ENCODE data around the gene SLC25A41.
"Not testable (repeated sequence)": the region's sequence is repeated elsewhere in the genome, so short reads cannot be mapped to it uniquely, and the experiment has no call there.

Gene SLC25A41

GRCh38 chr19:6442087-6442688 lies 8.6 kb upstream of the SLC25A41 start:
- no peaks in the 10 kb centered on the region for H3K9me3 ChIP-seq (ENCODE audit: control insufficient read depth, insufficient read depth, low read length)
- no peaks in the 10 kb centered on the region for H3K4me1 ChIP-seq (ENCODE audit: control insufficient read depth, insufficient read depth, low read length)
- H3K9ac ChIP-seq (ENCODE audit: low read depth, low read length) = no peak overlapping the region
- H3K27me3 ChIP-seq (ENCODE audit: control insufficient read depth, insufficient read depth, low read length) = no peaks in the 10 kb centered on the region
- H3K4me3 ChIP-seq (ENCODE audit: low read depth, low read length) = no peak overlapping the region
- H3K36me3 ChIP-seq (ENCODE audit: control insufficient read depth, insufficient read depth, low read length) = no peaks in the 10 kb centered on the region

- H3K36me3 ChIP-seq (ENCODE audit: control insufficient read depth, insufficient read depth, low read length) = no peaks in the 10 kb centered on the region
Measured at GRCh38 chr19:6440905-6441304, 7.3 kb upstream of the SLC25A41 start.

GRCh38 chr19:6439743-6440142 lies 6.2 kb upstream of the SLC25A41 start:
- H3K9ac ChIP-seq (ENCODE audit: low read depth, low read length) = no peak overlapping the region
- H3K36me3 ChIP-seq (ENCODE audit: control insufficient read depth, insufficient read depth, low read length) = no peaks in the 10 kb centered on the region
- H3K27me3 ChIP-seq (ENCODE audit: control insufficient read depth, insufficient read depth, low read length) = no peaks in the 10 kb centered on the region
- H3K4me3 ChIP-seq (ENCODE audit: low read depth, low read length) = no peak overlapping the region
- H3K9me3 ChIP-seq (ENCODE audit: control insufficient read depth, insufficient read depth, low read length) = no peaks in the 10 kb centered on the region
- H3K4me1 ChIP-seq (ENCODE audit: control insufficient read depth, insufficient read depth, low read length) = no peaks in the 10 kb centered on the region

More at GRCh38 chr19:6440905-6441304, 7.3 kb upstream of the SLC25A41 start:
- Histone ChIP-seq H3K9ac (ENCODE audit: low read depth, low read length) (no peak overlapping the region), H3K27me3 (ENCODE audit: control insufficient read depth, insufficient read depth, low read length) (no peaks in the 10 kb centered on the region), H3K4me3 (ENCODE audit: low read depth, low read length) (no peak overlapping the region), H3K4me1 (ENCODE audit: control insufficient read depth, insufficient read depth, low read length) (no peaks in the 10 kb centered on the region), H3K9me3 (ENCODE audit: control insufficient read depth, insufficient read depth, low read length) (no peaks in the 10 kb centered on the region)

- Histone ChIP-seq H3K4me1 (ENCODE audit: control insufficient read depth, insufficient read depth, low read length) (no peaks in the 10 kb centered on the region), H3K36me3 (ENCODE audit: control insufficient read depth, insufficient read depth, low read length) (no peaks in the 10 kb centered on the region), H3K9ac (ENCODE audit: low read depth, low read length) (no peak overlapping the region), H3K27me3 (ENCODE audit: control insufficient read depth, insufficient read depth, low read length) (peaks cover 5% of the 10 kb centered on the region), H3K4me3 (ENCODE audit: low read depth, low read length) (no peak overlapping the region), H3K9me3 (ENCODE audit: control insufficient read depth, insufficient read depth, low read length) (no peaks in the 10 kb centered on the region)
Measured at GRCh38 chr19:6433165-6433564, 398 bp downstream of the SLC25A41 start.

GRCh38 chr19:6431891-6432290 lies 1.7 kb downstream of the SLC25A41 start:
- Histone ChIP-seq H3K9ac (ENCODE audit: low read depth, low read length) (no peak overlapping the region), H3K36me3 (ENCODE audit: control insufficient read depth, insufficient read depth, low read length) (no peaks in the 10 kb centered on the region), H3K27me3 (ENCODE audit: control insufficient read depth, insufficient read depth, low read length) (peaks cover 5% of the 10 kb centered on the region), H3K4me3 (ENCODE audit: low read depth, low read length) (no peak overlapping the region), H3K4me1 (ENCODE audit: control insufficient read depth, insufficient read depth, low read length) (no peaks in the 10 kb centered on the region), H3K9me3 (ENCODE audit: control insufficient read depth, insufficient read depth, low read length) (no peaks in the 10 kb centered on the region)

- H3K4me1 ChIP-seq (ENCODE audit: control insufficient read depth, insufficient read depth, low read length) = no peaks in the 10 kb centered on the region
- no peaks in the 10 kb centered on the region for H3K36me3 ChIP-seq (ENCODE audit: control insufficient read depth, insufficient read depth, low read length)
- H3K4me3 ChIP-seq (ENCODE audit: low read depth, low read length) = no peak overlapping the region
- no peak overlapping the region for H3K9ac ChIP-seq (ENCODE audit: low read depth, low read length)
- H3K27me3 ChIP-seq (ENCODE audit: control insufficient read depth, insufficient read depth, low read length) = peaks cover 5% of the 10 kb centered on the region
- H3K9me3 ChIP-seq (ENCODE audit: control insufficient read depth, insufficient read depth, low read length) = no peaks in the 10 kb centered on the region
Measured at GRCh38 chr19:6429419-6430221, 3.9 kb downstream of the SLC25A41 start.

- H3K36me3 ChIP-seq (ENCODE audit: control insufficient read depth, insufficient read depth, low read length); H3K9me3 ChIP-seq (ENCODE audit: control insufficient read depth, insufficient read depth, low read length); H3K4me3 ChIP-seq (ENCODE audit: low read depth, low read length); H3K9ac ChIP-seq (ENCODE audit: low read depth, low read length); H3K27me3 ChIP-seq (ENCODE audit: control insufficient read depth, insufficient read depth, low read length); H3K4me1 ChIP-seq (ENCODE audit: control insufficient read depth, insufficient read depth, low read length): not testable (repeated sequence)
Measured at GRCh38 chr19:6428692-6429418, 4.7 kb downstream of the SLC25A41 start.

- H3K9me3 ChIP-seq (ENCODE audit: control insufficient read depth, insufficient read depth, low read length) = no peaks in the 10 kb centered on the region
- H3K27me3 ChIP-seq (ENCODE audit: control insufficient read depth, insufficient read depth, low read length) = peaks cover 5% of the 10 kb centered on the region
- peaks cover 5% of the 10 kb centered on the region for H3K4me1 ChIP-seq (ENCODE audit: control insufficient read depth, insufficient read depth, low read length)
- no peak overlapping the region for H3K9ac ChIP-seq (ENCODE audit: low read depth, low read length)
- no peak overlapping the region for H3K4me3 ChIP-seq (ENCODE audit: low read depth, low read length)
- peaks cover 4% of the 10 kb centered on the region for H3K36me3 ChIP-seq (ENCODE audit: control insufficient read depth, insufficient read depth, low read length)
Measured at GRCh38 chr19:6427131-6427530, 6.4 kb downstream of the SLC25A41 start.

GRCh38 chr19:6425732-6426620 lies 7.6 kb downstream of the SLC25A41 start:
- peaks cover 5% of the 10 kb centered on the region for H3K4me1 ChIP-seq (ENCODE audit: control insufficient read depth, insufficient read depth, low read length)
- no peak overlapping the region for H3K9ac ChIP-seq (ENCODE audit: low read depth, low read length)
- peak overlapping the region; percentile 19 for H3K4me3 ChIP-seq (ENCODE audit: low read depth, low read length)
- H3K36me3 ChIP-seq (ENCODE audit: control insufficient read depth, insufficient read depth, low read length) = peaks cover 14% of the 10 kb centered on the region
- peaks cover 5% of the 10 kb centered on the region for H3K27me3 ChIP-seq (ENCODE audit: control insufficient read depth, insufficient read depth, low read length)
- H3K9me3 ChIP-seq (ENCODE audit: control insufficient read depth, insufficient read depth, low read length) = no peaks in the 10 kb centered on the region

GRCh38 chr19:6424939-6425731 lies 8.4 kb downstream of the SLC25A41 start:
- Histone ChIP-seq H3K4me1 (ENCODE audit: control insufficient read depth, insufficient read depth, low read length) (peaks cover 5% of the 10 kb centered on the region), H3K9me3 (ENCODE audit: control insufficient read depth, insufficient read depth, low read length) (no peaks in the 10 kb centered on the region), H3K36me3 (ENCODE audit: control insufficient read depth, insufficient read depth, low read length) (peaks cover 23% of the 10 kb centered on the region), H3K4me3 (ENCODE audit: low read depth, low read length) (peak overlapping the region; percentile 19), H3K27me3 (ENCODE audit: control insufficient read depth, insufficient read depth, low read length) (peaks cover 5% of the 10 kb centered on the region), H3K9ac (ENCODE audit: low read depth, low read length) (no peak overlapping the region)
